Measurements from ENCODE around the gene ATP6V0B. TPM values are rescaled to one million over a fixed set of nuclear protein-coding genes. Genes with fewer than 3 reads are reported as not detected.

ATP6V0B gene
- total and polyA plus RNA-seq, 2 of the 4 experiments (the other 2 are of a cell fraction): 72.1 to 169 TPM

DNA sequence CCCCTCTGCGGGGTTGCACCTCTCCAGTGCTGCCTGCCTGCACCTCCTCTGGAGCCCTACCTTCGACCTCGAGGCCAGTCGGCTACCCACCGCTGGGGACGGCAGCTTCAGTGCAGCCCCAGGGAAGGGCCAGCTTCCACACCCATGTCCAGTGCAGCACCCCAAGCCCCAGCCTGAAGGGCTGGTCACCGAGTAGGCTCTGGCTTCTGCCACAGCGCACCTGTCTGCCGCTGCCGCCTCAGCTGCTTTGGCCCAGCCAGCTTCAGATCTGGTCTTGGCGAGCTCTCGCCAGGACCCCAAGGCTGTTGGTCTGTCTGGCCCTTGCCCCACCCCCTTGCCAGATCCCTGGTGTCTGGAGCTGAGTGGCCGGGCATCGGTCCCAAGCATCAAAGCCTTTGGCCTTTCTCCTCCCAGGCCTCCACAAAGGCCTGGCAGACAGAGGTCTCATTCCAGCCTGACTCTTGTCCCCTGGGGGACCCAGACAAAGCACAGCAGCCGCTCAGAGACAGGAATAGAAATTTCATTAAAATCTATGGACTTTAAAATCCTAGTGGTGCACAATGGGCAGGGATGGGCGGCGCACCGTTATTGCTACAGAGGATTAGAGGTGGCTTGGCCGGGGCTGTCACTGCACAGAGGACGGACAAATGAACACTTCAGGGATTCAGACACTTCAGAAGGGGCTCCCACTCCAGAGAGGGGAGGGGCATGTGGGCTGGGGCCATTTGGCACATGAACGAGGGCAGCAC lies 21.4 kb downstream of the ATP6V0B start:
- no peak overlapping the region for H3K4me2 ChIP-seq (ENCODE audit: low read depth, low read length)
- H4K5ac ChIP-seq (ENCODE audit: low read depth, low read length): no peak overlapping the region
- H2BK120ac ChIP-seq (ENCODE audit: low read depth, low read length): no peak overlapping the region
- ChIA-PET POLR2A (ENCODE audit: unreplicated experiment) (no interaction called here), CTCF (interaction anchor here (1.4 kb wide), 1 partner anchor 10 kb away, joined by 5 read pairs; no protein-coding TSS in a partner anchor)
- DNase-seq (no peak), ATAC-seq (ENCODE audit: low read depth) (no peak)
- no peak overlapping the region for H2AFZ ChIP-seq (replicated peaks; ENCODE audit: low read length, poor library complexity)
- H2AK5ac ChIP-seq (ENCODE audit: low read depth, low read length): no peak overlapping the region
- WGBS, 2 experiments (ENCODE audit: extremely low coverage in 2 of 2, insufficient read length in 1 of 2): 94% methylated on average over 8 of the region's 21 CpGs; no CpG with 5 or more reads in 1 of the 2 experiments
- no peak overlapping the region for H3K9ac ChIP-seq (ENCODE audit: low read depth, low read length)
- no peak overlapping the region for H3K56ac ChIP-seq (ENCODE audit: extremely low read depth, insufficient read depth, low read length)
- H3K14ac ChIP-seq (replicated peaks; ENCODE audit: low read depth, low read length): no peak overlapping the region
- H3K79me1 ChIP-seq (ENCODE audit: low read depth in 1 of 2, low read length in 2 of 2): no peaks in the 10 kb centered on the region
- no peak overlapping the region for H2BK20ac ChIP-seq (ENCODE audit: low read depth, low read length)
- no peak overlapping the region for H2AK9ac ChIP-seq (replicated peaks; ENCODE audit: low read depth, low read length, poor library complexity)
- intact Hi-C loops (cut with micrococcal nuclease): no loop called here
- no peaks in the 10 kb centered on the region for H4K20me1 ChIP-seq (ENCODE audit: insufficient read depth, low read length)
- no peaks in the 10 kb centered on the region for H3K9me3 ChIP-seq (ENCODE audit: control insufficient read depth, insufficient read depth, low read length)
- H3K27me3 ChIP-seq (ENCODE audit: control insufficient read depth, insufficient read depth, low read length): no peaks in the 10 kb centered on the region
- 0 out of 2 replicates have a peak, but pooled peaks cover 3% of the 10 kb centered on the region for H3K4me1 ChIP-seq (ENCODE audit: control insufficient read depth, insufficient read depth, low read length)
- in situ Hi-C loops (cut with MboI; ENCODE audit: low sequenced_read_pairs): no loop called here
- no peaks in the 10 kb centered on the region for H3K9me1 ChIP-seq (ENCODE audit: insufficient read depth, low read length)
- H3K36me3 ChIP-seq (ENCODE audit: control insufficient read depth, insufficient read depth, low read length): peaks cover 16% of the 10 kb centered on the region; the same call in 1 of the 2 replicates
- no peak overlapping the region for H4K91ac ChIP-seq (ENCODE audit: insufficient read depth, low read depth, low read length)
- H3K23ac ChIP-seq (ENCODE audit: low read depth, low read length): no peak overlapping the region
- no peak overlapping the region for H2BK5ac ChIP-seq (ENCODE audit: low read depth, low read length, poor library complexity, severe bottlenecking)
- dilution Hi-C loops (cut with HindIII; ENCODE audit: low sequenced_read_pairs, unreplicated experiment): no loop called here
- H3K27ac ChIP-seq (ENCODE audit: insufficient read depth, low read length): no peak overlapping the region
- H2BK15ac ChIP-seq (ENCODE audit: low read depth, low read length): no peak overlapping the region
- no peak overlapping the region for H4K8ac ChIP-seq (ENCODE audit: low read depth in 2 of 2, low read length in 2 of 2)
- no peak for TF ChIP-seq CEBPB (IDR thresholded peaks at IDR 0.05; ENCODE audit: low read depth, low read length)
- TF ChIP-seq CHD1 (IDR thresholded peaks at IDR 0.05; ENCODE audit: low read depth, low read length): no peak
- no peak for TF ChIP-seq SMC3 (IDR thresholded peaks at IDR 0.05; ENCODE audit: low read depth, low read length)
- TF ChIP-seq, protein P1, sequence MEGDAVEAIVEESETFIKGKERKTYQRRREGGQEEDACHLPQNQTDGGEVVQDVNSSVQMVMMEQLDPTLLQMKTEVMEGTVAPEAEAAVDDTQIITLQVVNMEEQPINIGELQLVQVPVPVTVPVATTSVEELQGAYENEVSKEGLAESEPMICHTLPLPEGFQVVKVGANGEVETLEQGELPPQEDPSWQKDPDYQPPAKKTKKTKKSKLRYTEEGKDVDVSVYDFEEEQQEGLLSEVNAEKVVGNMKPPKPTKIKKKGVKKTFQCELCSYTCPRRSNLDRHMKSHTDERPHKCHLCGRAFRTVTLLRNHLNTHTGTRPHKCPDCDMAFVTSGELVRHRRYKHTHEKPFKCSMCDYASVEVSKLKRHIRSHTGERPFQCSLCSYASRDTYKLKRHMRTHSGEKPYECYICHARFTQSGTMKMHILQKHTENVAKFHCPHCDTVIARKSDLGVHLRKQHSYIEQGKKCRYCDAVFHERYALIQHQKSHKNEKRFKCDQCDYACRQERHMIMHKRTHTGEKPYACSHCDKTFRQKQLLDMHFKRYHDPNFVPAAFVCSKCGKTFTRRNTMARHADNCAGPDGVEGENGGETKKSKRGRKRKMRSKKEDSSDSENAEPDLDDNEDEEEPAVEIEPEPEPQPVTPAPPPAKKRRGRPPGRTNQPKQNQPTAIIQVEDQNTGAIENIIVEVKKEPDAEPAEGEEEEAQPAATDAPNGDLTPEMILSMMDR (conservative IDR thresholded peaks at IDR 0.05; ENCODE audit: low read depth, low read length): no peak
- TF ChIP-seq MAFK (IDR thresholded peaks at IDR 0.05; ENCODE audit: low read depth, low read length): no peak
- TF ChIP-seq, protein P2, sequence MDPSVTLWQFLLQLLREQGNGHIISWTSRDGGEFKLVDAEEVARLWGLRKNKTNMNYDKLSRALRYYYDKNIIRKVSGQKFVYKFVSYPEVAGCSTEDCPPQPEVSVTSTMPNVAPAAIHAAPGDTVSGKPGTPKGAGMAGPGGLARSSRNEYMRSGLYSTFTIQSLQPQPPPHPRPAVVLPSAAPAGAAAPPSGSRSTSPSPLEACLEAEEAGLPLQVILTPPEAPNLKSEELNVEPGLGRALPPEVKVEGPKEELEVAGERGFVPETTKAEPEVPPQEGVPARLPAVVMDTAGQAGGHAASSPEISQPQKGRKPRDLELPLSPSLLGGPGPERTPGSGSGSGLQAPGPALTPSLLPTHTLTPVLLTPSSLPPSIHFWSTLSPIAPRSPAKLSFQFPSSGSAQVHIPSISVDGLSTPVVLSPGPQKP (IDR thresholded peaks at IDR 0.05; ENCODE audit: borderline replicate concordance, low read depth, low read length): no peak
- no peak for TF ChIP-seq RAD21 (IDR thresholded peaks at IDR 0.05; ENCODE audit: low read length)
- no peak for TF ChIP-seq RFX5 (IDR thresholded peaks at IDR 0.05; ENCODE audit: low read depth, low read length)
- TF ChIP-seq FOS (IDR thresholded peaks at IDR 0.05; ENCODE audit: low read depth, low read length): no peak
- no peak for TF ChIP-seq MXI1 (IDR thresholded peaks at IDR 0.05; ENCODE audit: borderline replicate concordance, low read depth, low read length)
- H3K4ac ChIP-seq (ENCODE audit: low read depth, low read length): no peak overlapping the region
- H3K18ac ChIP-seq (ENCODE audit: low read depth, low read length): no peak overlapping the region
- no TSS peak for BruUV-seq (replicated peaks)
- H3K4me3 ChIP-seq (ENCODE audit: insufficient read depth, low read depth, low read length): no peak overlapping the region

All from IMR-90 (cell line).